NOMO-1 (cell line): Measurements from ENCODE around the gene BDH1.

Source experiments
- DNase-seq, 2 experiments: peaks; one replicate each; lab custom pipeline; 2025; ENCODE audit not compliant: unreplicated experiment in 2 of 2; lab: John Stamatoyannopoulos, UW

BDH1 gene

GRCh38 chr3:197549261-197549885 is 6.4 kb downstream of the BDH1 start:
- DNase-seq: no peak

- DNase-seq: no peak
Measured at GRCh38 chr3:197547306-197548011, 8.3 kb downstream of the BDH1 start.

- no peak for DNase-seq
Measured at GRCh38 chr3:197546307-197547085, 9.3 kb downstream of the BDH1 start.

GRCh38 chr3:197545571-197545970 is 10.2 kb downstream of the BDH1 start:
- peak; percentile 13 to 28 for DNase-seq

- DNase-seq: no peak
Measured at GRCh38 chr3:197545101-197545500, 10.7 kb downstream of the BDH1 start.

- no peak for DNase-seq
Measured at GRCh38 chr3:197542741-197543454, 12.9 kb downstream of the BDH1 start.

- no peak for DNase-seq
Measured at GRCh38 chr3:197541756-197542539, 13.8 kb downstream of the BDH1 start.

- DNase-seq: no peak
Measured at GRCh38 chr3:197540961-197541377, 14.8 kb downstream of the BDH1 start.

GRCh38 chr3:197539651-197540051 is 16.1 kb downstream of the BDH1 start:
- DNase-seq: no peak

- no peak for DNase-seq
Measured at GRCh38 chr3:197533927-197534725, 21.6 kb downstream of the BDH1 start.

GRCh38 chr3:197533396-197533795 is 22.4 kb downstream of the BDH1 start:
- no peak for DNase-seq

GRCh38 chr3:197532388-197532787 is 23.4 kb downstream of the BDH1 start:
- DNase-seq: no peak

- no peak for DNase-seq
Measured at GRCh38 chr3:197528190-197528589, 27.6 kb downstream of the BDH1 start.

GRCh38 chr3:197527569-197527968 is 28.2 kb downstream of the BDH1 start:
- no peak for DNase-seq

- DNase-seq: no peak
Measured at GRCh38 chr3:197525706-197526105, 30.1 kb downstream of the BDH1 start.

GRCh38 chr3:197524128-197524527 is 31.6 kb downstream of the BDH1 start:
- no peak for DNase-seq

- DNase-seq: no peak
Measured at GRCh38 chr3:197523526-197523925, 32.2 kb downstream of the BDH1 start.

GRCh38 chr3:197522881-197523441 is 32.8 kb downstream of the BDH1 start:
- DNase-seq: no peak

- DNase-seq: no peak
Measured at GRCh38 chr3:197522183-197522715, 33.5 kb downstream of the BDH1 start.
